CD4-positive, alpha-beta T cell (primary cell): ENCODE measurements around the gene TBC1D3H. TPM values are rescaled to one million over a fixed set of nuclear protein-coding genes. Genes with fewer than 3 reads are reported as not detected.

Experiments
- total RNA-seq, 174 experiments: library from RNA in 2 of 174; stranded (reverse) in 2 of 174; gene quantifications; one replicate each; pipeline ENCODE4 v1.2.3 and lab custom pipeline; 2021 to 2026

The TBC1D3H gene
- total RNA-seq, 2 experiments from 2014 or later, result not detected

Other genes starting within 250 kb of the TBC1D3H start
- 1 to 10 TPM; 1.5 to 1.6 TPM for gene TBC1D3B, start 211.8 kb downstream of the TBC1D3H start, total RNA-seq
- under 1 TPM in 1 of 2 experiments, not detected in 1; 0.17 TPM for gene CCL3L1, start 191.7 kb downstream of the TBC1D3H start, total RNA-seq
- under 1 TPM in 1 of 2 experiments, not detected in 1; 0.25 TPM for gene CCL4L2, start 177.4 kb downstream of the TBC1D3H start, total RNA-seq
- gene TBC1D3I, start 123.9 kb downstream of the TBC1D3H start, total RNA-seq, result under 1 TPM; 0.25 to 0.36 TPM
- gene TBC1D3G, start 64.6 kb downstream of the TBC1D3H start, total RNA-seq, result not detected
- gene ZNHIT3, start 98.2 kb upstream of the TBC1D3H start, total RNA-seq, result 10 to 100 TPM; 70.2 to 73.9 TPM
- 10 to 100 TPM; 64.4 to 70.5 TPM for gene MYO19, start 146.4 kb upstream of the TBC1D3H start, total RNA-seq
- gene PIGW, start 146.6 kb upstream of the TBC1D3H start, total RNA-seq, result 1 to 10 TPM; 3.3 to 3.4 TPM
- gene GGNBP2, start 156.5 kb upstream of the TBC1D3H start, total RNA-seq, result 100 to 1,000 TPM; 216 to 228 TPM
- 1 to 10 TPM; 2.9 to 4.0 TPM for gene DHRS11, start 203.4 kb upstream of the TBC1D3H start, total RNA-seq
- gene MRM1, start 213.1 kb upstream of the TBC1D3H start, total RNA-seq, result 1 to 10 TPM in 1 of 2 experiments, under 1 TPM in 1; 0.81 to 1.1 TPM